Eye (tissue), 1 donor: ENCODE data around the gene MTREX.
A peak's percentile ranks its signal among the peaks of the same experiment; 100 is the strongest.

Experiments used
- DNase-seq: peaks from one replicate; pipeline ENCODE4 v3.0.0-alpha.2; 2015

Gene MTREX

DNA sequence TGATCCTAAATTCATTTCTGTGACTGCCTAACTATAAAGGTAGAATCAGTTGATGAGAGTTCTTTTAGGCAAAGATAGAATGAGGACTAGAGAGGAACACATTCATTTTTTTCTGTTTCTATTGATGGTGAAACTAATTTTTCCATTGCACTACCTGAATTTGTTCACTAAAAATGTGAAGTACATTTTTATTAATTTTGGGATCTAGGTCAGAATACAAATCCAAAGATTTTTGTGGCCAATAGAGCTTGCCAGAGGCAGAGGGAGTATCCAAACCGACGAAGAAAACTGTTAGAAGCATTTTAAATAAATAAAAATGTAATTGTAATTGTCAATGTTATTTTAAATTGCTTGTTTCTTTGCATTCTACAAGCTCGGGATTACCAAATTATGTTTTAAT is 78.1 kb downstream of the MTREX start:
- DNase-seq = no peak

DNA sequence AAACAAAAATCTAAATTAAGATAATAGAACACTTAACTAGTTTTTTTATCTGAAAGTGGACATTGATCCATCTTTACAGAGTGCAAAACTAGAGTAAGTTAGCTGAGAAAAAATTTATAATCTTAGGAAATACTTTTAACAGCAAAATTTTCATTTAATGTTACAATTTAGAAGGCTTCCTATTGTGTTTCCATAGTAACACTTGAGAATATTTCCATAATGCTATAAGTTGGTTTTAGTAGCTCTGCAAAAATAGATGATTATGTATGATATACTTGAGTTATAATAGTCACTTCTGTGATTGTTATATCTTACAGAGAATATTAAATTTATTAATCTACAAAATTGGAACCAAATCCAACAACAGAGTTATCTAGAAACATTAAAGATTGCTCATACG is 78.6 kb downstream of the MTREX start:
- no peak for DNase-seq

DNA sequence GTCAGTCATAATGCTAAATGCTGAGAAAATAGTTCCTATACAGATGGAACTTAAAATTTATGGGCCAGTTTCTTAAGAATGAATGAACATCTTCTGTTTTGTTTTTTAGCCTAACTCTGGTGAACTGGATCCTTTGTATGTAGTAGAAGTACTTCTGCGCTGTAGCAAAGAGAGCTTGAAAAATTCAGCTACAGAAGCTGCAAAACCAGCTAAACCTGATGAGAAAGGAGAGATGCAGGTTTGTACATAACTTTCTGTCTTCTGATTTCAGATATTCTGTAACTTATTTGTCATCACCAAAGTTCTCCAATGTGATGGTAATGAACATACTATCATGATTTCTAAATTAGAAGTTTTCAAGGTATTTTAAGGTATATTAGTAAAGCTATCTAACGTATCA is 80.1 kb downstream of the MTREX start:
- DNase-seq = no peak

GRCh38 chr5:55391707-55392106 is 83.9 kb downstream of the MTREX start:
- DNase-seq = no peak

GRCh38 chr5:55392669-55393068 is 84.9 kb downstream of the MTREX start:
- no peak for DNase-seq

DNA sequence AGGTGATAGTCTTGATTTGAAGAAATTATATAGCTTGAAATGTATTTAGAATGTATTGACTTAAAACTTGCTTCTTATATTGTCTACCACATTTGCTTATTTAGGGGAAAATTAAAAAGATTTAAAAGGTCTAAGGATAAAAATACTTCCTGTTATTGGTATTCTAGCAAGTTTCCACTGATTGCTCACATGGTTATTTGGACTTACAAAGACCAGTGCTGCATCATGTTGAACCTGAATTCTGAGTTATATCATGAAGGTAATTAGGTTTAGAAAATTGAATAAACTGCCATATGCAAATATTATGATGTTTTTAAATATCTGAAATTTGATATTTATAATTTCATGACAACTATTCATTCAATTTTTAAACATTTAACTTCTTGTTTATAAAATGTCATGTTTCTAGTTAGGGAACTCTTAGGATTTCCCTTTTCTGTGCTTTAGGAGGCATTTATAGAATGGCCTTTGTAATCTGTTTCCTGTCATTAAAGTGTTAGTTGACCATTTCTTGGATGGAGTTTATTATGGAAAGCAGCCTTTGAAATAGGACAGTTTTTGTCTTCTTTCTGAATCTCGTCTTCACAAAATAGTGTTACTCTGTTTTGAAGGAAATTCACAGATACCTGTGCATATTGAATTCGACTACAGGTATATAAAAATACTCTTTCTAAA is 85.8 kb downstream of the MTREX start:
- DNase-seq = no peak

DNA sequence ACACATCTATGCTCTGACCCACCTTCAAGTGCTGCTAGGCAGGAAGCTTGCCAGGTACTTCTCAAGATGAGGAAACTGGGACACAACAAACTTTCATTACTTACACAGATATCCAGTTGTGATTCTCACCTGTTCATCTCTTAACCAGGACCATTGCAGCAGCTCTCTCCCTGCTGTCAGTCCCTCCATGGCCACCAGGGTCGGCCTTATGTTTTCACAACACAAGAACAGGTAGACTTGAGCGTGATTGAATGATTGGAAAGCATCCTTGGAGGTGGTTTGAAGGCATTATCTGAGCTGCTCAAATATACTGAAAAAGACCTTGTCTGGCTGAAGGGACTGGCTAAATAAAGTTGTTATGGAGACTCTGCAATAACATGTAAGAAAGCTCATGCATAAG is 94.4 kb downstream of the MTREX start:
- no peak for DNase-seq

GRCh38 chr5:55406292-55406691 is 98.5 kb downstream of the MTREX start:
- no peak for DNase-seq

- peak; percentile 53 for DNase-seq
Measured at GRCh38 chr5:55407059-55407684, 99.4 kb downstream of the MTREX start.

DNA sequence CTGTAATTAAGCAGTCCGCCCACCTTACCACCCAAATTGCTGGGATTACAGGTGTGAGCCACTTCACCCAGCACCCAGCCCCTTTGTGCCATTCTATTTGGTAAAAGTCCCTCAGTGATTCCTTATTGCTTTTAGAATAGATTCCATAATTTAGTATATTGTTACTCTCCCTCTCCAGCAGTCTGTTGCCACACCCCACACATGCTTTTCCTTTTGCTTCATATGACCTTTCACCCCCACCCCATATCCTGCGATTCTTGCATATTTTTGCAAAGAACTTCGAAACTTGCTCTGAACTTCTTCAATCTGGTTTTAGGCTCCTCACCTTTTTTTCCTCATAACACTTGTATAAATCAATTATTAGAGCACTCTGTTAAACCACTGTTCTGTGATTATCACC is 100.2 kb downstream of the MTREX start:
- DNase-seq = no peak

DNA sequence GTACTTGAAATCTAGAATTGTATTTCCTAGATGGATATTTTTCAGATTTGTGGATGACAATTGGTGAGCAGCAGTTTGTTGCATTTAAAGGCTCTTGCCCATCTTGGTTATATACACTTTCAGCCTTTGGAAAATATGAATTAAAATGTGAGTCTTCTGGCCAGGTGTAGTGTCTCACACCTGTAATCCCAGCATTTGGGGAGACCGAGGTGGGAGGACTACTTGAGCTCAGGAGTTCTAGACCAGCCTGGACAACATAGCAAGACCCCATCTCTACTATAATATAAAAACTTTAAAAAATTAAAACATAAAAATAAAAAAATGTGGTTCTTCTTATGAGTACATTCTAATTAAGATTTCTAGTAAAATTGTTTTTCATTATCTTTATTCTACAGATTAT is 102.0 kb downstream of the MTREX start:
- no peak for DNase-seq

DNA sequence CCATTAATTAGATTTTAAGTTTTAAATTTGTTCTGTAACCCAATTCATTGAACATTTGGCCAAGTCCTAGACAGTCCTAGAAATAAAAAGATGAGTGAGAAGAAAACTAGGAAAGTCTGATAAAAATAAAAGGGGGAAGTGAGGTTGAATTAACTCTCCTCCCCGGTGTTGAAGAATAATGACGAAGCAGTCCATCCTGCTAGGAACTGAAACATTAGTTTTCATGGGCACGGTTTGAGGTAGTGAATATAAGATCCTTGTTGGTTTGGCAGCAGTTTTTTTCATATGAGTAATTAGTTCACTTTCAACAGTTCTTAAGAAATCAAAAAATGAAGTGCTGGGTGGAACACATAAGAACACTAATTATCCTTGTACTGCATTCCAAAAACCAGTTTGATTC is 103.1 kb downstream of the MTREX start:
- no peak for DNase-seq

- DNase-seq = no peak
Measured at GRCh38 chr5:55411876-55412275, 104.1 kb downstream of the MTREX start.

DNA sequence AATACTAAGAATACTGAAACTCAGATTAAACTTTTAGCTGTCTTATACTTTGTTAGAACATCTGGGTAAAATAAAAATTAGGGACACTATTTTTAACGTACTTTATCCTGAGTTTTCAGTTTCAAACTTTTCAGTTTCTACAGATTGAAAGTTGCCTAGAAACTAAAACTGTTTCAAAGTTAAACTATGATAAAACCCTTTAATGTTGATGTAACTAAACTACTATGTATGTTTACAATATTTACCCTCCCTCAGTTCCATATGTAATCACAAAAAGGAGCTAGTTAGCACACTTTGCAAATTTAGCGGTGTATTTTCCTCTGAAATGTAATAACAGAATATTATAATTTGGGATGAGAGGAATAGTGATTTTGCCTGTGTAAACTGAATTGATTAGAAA is 105.9 kb downstream of the MTREX start:
- DNase-seq = no peak

DNA sequence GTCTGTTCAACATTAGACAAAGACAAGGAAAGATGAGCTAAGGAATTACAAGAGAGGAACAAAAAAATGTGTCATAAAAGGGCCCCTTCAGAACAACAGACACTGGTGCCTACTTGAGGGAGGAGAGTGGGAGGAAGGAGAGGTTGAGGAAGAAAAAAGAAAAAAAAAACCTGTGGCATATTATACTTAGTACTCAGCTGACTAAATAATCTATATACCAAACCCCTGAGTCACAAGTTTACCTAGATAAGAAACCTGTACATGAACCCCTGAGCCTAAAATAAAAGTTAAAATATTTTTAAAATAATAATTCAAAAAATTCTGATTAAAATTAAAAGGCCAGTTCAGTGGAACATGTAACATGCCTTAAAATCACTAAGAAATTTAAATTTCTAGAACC is 107.3 kb downstream of the MTREX start:
- no peak for DNase-seq

DNA sequence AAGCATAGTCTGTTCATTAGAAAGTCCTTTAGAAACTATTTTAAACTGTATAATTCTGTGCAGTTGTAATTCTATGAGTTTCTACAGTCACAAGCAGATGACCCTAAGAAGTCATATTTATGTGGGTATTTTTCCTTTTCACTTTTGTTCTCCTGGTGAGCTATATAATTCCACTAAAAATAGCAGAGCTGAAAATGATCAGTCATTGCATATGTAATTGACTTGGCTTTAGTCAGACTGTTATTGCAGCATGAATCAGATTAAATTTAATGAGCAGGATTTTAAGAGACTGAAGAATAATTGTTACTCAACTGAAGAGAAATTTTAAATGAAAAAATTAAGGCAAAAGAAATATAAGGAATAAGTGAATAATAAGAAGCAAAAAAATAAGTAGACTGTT is 108.5 kb downstream of the MTREX start:
- no peak for DNase-seq

DNA sequence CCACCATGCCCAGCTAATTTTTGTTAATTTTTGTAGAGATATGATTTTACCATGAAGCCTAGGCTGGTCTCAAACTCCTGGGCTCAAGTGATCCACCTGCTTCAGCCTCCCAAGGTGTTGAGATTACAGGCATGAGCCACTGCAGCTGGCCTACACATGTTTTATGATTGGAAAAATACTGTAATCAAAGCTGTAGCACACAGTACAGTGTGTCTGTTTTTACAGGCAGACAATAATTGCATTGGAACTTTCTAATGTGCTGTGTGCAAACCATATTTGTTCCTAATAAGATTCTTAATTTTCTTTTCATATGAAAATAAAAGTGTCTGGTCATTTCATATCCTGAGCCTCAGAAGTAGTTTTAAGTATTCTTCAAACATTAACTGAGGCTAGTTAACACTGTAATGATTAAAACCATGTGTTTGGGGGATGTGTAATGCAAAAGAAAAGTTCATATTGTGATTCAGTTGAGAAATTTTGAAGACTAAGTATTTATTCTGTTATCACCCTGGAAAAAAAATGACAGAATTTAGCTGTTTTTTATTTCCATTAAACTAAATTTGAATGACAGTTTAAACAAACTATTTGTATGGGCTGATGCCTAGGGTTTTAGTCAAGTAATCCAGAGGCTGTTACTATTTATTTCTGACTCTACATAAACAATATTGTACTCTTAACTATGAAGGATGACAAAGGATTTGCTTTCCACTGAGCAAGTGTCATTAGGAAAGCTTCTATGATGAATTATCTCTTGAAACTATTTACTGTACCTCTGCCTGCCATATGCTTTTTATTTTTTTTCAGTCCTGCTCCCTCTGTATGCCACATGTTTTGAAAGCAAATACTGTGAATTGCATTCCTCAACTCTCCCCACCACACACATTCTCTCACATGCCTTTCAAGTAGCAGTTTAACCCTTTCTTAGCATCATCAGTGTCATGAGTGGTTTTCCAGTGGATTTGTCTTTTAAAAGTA is 111.5 kb downstream of the MTREX start:
- peak; percentile 65 for DNase-seq

GRCh38 chr5:55421074-55421529 is 113.3 kb downstream of the MTREX start:
- no peak for DNase-seq

DNA sequence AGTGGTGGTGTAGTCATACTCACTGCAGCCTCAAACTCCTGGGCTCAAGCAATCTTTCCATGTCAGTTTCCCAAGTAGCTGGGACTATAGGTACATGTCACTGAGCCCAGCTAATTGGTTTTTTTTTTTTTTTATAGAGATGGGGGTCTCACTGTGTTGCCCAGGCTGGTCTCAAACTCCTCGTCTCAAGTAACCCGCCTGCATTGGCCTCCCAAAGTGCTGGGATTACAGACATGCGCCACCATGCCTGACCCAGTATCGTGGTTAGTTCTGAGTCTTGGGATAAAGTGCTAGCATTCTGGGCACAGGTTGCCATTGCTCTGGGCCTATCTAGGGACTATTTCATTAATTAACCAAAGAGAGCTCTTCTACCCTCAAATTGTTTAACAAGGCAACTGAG is 118.7 kb downstream of the MTREX start:
- DNase-seq = no peak

- no peak for DNase-seq
Measured at GRCh38 chr5:55427157-55427556, 119.4 kb downstream of the MTREX start.

- DNase-seq = no peak
Measured at GRCh38 chr5:55429221-55429612, 121.4 kb downstream of the MTREX start.

- DNase-seq = no peak
Measured at GRCh38 chr5:55429613-55430253, 121.9 kb downstream of the MTREX start.

- no peak for DNase-seq
Measured at GRCh38 chr5:55432549-55432948, 124.8 kb downstream of the MTREX start.
